Hepatocyte (in vitro differentiated cells): ENCODE measurements around the gene RARG.
"Not testable (repeated sequence)": the region's sequence is repeated elsewhere in the genome, so short reads cannot be mapped to it uniquely, and the experiment has no call there.

Experiments
- CTCF ChIP-seq: fragments of 200-600 bp; sonication (generic); IDR thresholded peaks from 2 replicates; pipeline ENCODE4 v1.5.1; 2016; ENCODE audit warnings: antibody characterized with exemption, mild to moderate bottlenecking; ENCODE audit not compliant: poor library complexity
- EZH2 ChIP-seq: fragments of 200-600 bp; sonication (generic); IDR thresholded peaks from 2 replicates; pipeline ENCODE4 v1.6.1; 2016; ENCODE audit warnings: antibody characterized with exemption, mild to moderate bottlenecking, borderline replicate concordance
- EZH2phosphoT487 ChIP-seq: fragments of 200-600 bp; sonication (generic); IDR thresholded peaks from one replicate; pipeline ENCODE4 v1.6.1; 2018; ENCODE audit warnings: antibody characterized with exemption, mild to moderate bottlenecking, low read depth, moderate library complexity; ENCODE audit not compliant: unreplicated experiment, severe bottlenecking

- not testable (repeated sequence) for TF ChIP-seq CTCF, EZH2phosphoT487, EZH2
Measured at GRCh38 chr12:53202316-53202715, 29.7 kb downstream of the RARG start.
